ENCODE results near the gene OR2M7.
"Not testable (repeated sequence)": the region's sequence is repeated elsewhere in the genome, so short reads cannot be mapped to it uniquely, and the experiment has no call there.

Gene OR2M7

GRCh38 chr1:248324468-248324867 lies at the start of gene OR2M7:
OR2M7 (minus strand) TSS chr1:248324568; CDS start chr1:248324568, 0 bp downstream.
- DNase-seq (ENCODE audit: low read depth, low spot score), result no peak

GRCh38 chr1:248373761-248374160 lies 49.4 kb upstream of the OR2M7 start:
- no peak for DNase-seq (ENCODE audit: low read depth, low spot score)

GRCh38 chr1:248372394-248372793 lies 48.0 kb upstream of the OR2M7 start:
- DNase-seq (ENCODE audit: low read depth, low spot score), result no peak

- no peak for DNase-seq (ENCODE audit: low read depth, low spot score)
These were observed 42.2 kb upstream of the OR2M7 start for GRCh38 chr1:248366609-248367008.

- no peak for DNase-seq (ENCODE audit: low read depth, low spot score)
These were observed 36.9 kb upstream of the OR2M7 start, which contains the start of gene OR2T4 for GRCh38 chr1:248361121-248361715. OR2T4 (plus strand) TSS chr1:248361665; CDS start chr1:248361665, 0 bp downstream.

GRCh38 chr1:248359415-248359814 lies 35.0 kb upstream of the OR2M7 start:
- no peak for DNase-seq (ENCODE audit: low read depth, low spot score)

- no peak for DNase-seq (ENCODE audit: low read depth, low spot score)
These were observed 24.1 kb upstream of the OR2M7 start, which contains the start of gene OR14C36 for GRCh38 chr1:248348475-248348874. OR14C36 (plus strand) TSS chr1:248348775; CDS start chr1:248348775, 0 bp downstream.

GRCh38 chr1:248343451-248343850 lies 19.1 kb upstream of the OR2M7 start:
- DNase-seq (ENCODE audit: low read depth, low spot score), result no peak

GRCh38 chr1:248316796-248317195 lies 7.6 kb downstream of the OR2M7 start:
- no peak for DNase-seq (ENCODE audit: low read depth, low spot score)

GRCh38 chr1:248306740-248307139 lies 17.6 kb downstream of the OR2M7 start:
- not testable (repeated sequence) for DNase-seq (ENCODE audit: low read depth, low spot score)

- DNase-seq (ENCODE audit: low read depth, low spot score), result no peak
These were observed 18.3 kb downstream of the OR2M7 start for GRCh38 chr1:248306103-248306502.

GRCh38 chr1:248305672-248306071 lies 18.7 kb downstream of the OR2M7 start:
- DNase-seq (ENCODE audit: low read depth, low spot score), result not testable (repeated sequence)

- DNase-seq (ENCODE audit: low read depth, low spot score), result no peak
These were observed 21.0 kb downstream of the OR2M7 start, which contains the start of gene OR2T12 for GRCh38 chr1:248303324-248303723. OR2T12 (minus strand) TSS chr1:248303424; CDS start chr1:248295578, 7,846 bp downstream.

GRCh38 chr1:248288391-248288790 lies 36.0 kb downstream of the OR2M7 start:
- DNase-seq (ENCODE audit: low read depth, low spot score), result no peak

- no peak for DNase-seq (ENCODE audit: low read depth, low spot score)
These were observed 46.5 kb downstream of the OR2M7 start, which contains the start of gene OR2T33 for GRCh38 chr1:248277876-248278275. OR2T33 (minus strand) TSS chr1:248277976; CDS start chr1:248273814, 4,162 bp downstream.
